HG03457 (cell line): Measurements from ENCODE around the gene UIMC1.
"Not testable (repeated sequence)": the region's sequence is repeated elsewhere in the genome, so short reads cannot be mapped to it uniquely, and the experiment has no call there.

Experiments
- ATAC-seq: cut with Tn5 transposase; IDR thresholded peaks from one replicate; pipeline ENCODE4 v1.9.1; 2021; ENCODE audit warnings: moderate number of reproducible peaks; ENCODE audit not compliant: unreplicated experiment

The UIMC1 gene

DNA sequence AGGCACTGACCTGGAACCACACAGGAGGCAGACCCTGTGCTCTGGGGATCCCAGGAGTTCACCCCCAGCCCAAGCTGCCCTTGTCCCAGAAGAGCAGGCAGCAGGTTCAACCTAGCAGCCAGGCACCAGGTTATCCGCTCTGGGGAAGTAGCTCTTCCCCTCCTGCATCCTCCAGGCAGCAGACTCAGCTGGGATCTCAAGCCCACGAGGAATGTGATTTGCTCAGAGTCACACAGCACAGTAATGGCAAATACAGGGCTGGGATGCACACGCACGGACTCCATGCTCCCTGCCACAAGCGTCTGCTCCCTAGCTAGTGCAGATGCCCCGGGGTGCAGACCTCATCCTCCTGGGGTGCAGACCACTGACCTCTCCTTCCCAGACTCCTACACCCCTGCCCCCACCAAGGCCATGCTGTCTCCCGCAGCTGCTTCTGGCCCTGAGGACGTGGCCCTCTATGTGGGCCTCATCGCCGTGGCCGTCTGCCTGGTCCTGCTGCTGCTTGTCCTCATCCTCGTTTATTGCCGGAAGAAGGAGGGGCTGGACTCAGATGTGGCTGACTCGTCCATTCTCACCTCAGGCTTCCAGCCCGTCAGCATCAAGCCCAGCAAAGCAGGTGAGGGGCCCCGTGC lies 132.9 kb downstream of the UIMC1 start:
- ATAC-seq: no peak

DNA sequence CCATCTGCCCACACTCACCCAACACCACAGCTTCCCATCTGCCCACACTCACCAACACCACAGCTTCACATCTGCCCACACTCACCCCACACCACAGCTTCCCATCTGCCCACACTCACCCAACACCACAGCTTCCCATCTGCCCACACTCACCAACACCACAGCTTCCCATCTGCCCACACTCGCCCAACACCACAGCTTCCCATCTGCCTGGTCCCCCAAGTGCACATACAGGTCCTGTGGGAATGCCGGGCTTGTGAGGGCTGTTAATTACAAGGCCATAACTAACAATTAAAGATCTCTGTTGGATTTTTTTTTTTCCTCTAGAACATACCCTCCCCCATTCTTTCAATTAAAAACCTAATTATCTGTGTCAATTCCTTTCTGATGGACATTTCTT lies 133.6 kb downstream of the UIMC1 start:
- not testable (repeated sequence) for ATAC-seq

DNA sequence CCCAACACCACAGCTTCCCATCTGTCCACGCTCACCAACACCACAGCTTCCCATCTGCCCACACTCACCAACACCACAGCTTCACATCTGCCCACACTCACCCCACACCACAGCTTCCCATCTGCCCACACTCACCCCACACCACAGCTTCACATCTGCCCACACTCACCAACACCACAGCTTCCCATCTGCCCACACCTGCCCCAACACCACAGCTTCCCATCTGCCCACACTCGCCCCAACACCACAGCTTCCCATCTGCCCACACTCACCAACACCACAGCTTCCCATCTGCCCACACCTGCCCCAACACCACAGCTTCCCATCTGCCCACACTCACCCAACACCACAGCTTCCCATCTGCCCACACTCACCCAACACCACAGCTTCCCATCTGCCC lies 134.0 kb downstream of the UIMC1 start:
- not testable (repeated sequence) for ATAC-seq

DNA sequence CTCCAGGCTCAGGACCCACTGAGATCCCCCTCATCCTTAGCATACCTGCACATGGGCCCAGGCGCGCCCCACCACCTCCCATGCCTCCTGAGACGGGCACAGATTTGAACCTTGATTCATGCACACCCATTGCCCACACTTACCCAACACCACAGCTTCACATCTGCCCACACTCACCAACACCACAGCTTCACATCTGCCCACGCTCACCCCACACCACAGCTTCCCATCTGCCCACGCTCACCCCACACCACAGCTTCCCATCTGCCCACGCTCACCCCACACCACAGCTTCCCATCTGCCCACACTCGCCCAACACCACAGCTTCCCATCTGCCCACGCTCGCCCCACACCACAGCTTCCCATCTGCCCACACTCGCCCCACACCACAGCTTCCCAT lies 135.9 kb downstream of the UIMC1 start:
- ATAC-seq: not testable (repeated sequence)

DNA sequence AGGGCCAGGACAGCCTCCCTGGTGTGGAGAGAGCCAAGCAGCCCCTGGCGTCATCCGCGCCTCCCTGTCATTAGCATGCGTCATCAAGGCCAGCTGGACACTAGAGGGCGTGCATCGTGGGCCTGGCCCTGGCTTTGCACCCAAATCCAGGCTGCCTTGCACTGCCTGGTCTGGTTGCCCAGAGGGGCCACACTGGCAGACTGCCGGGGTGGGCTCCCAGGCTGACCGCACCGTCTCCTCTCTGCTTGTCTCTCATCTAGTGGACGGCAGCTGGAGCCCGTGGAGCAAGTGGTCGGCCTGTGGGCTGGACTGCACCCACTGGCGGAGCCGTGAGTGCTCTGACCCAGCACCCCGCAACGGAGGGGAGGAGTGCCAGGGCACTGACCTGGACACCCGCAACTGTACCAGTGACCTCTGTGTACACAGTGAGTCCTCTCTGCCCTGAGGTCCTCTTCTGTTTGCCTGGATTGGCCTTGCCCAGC lies 136.4 kb downstream of the UIMC1 start:
- ATAC-seq: no peak

DNA sequence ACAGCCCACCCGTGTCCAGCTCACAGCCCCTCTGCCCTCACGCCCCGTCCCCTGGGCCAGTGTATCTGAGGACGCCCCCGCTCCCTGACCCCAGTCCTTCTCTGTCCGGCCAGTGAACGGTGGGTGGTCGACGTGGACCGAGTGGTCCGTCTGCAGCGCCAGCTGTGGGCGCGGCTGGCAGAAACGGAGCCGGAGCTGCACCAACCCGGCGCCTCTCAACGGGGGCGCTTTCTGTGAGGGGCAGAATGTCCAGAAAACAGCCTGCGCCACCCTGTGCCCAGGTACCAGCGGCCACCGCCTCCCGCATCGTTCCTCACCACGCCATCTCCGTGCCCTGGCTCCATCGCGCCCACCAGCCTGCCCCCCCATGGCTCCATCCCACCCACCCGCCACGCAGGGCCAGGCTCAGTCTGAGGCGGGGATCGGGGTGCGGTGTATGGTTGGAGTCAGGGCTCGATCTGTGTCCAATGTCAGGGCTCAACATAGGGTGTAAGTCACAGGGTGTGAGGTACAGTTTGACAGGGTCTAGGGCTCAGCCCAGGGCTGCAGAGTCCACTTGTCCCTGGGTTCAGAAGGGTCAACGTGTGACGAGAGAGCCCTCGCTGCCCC lies 137.0 kb downstream of the UIMC1 start:
- ATAC-seq: no peak

DNA sequence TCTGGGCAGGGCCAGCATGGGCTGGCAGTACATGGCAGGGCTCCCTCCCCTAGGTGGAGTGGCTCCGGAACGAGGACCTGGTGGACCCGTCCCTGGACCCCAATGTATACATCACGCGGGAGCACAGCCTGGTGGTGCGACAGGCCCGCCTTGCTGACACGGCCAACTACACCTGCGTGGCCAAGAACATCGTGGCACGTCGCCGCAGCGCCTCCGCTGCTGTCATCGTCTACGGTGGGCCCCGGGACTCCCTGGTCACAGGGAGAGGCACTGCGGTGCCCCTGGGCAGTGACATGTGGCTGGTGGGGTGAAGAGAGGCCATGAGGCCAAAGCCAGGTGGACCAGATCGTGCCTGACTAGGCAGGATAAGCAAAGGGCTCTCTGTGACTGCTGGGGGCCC lies 137.8 kb downstream of the UIMC1 start:
- ATAC-seq: no peak

DNA sequence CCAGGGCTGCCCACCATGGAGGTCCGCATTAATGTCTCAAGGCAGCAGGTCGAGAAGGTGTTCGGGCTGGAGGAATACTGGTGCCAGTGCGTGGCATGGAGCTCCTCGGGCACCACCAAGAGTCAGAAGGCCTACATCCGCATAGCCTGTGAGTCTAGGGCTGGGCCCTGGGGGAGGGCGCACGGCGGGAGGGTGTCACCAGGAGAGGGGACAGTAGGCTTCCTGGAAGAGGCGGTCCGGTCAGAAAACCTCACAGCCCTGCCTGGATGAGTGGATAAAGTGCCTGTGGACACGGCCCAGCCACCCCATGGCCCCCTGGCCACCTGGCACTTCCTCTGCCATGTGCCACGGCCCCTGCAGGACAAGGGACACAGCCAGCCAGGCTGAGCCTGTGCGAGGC lies 138.5 kb downstream of the UIMC1 start:
- ATAC-seq: no peak

DNA sequence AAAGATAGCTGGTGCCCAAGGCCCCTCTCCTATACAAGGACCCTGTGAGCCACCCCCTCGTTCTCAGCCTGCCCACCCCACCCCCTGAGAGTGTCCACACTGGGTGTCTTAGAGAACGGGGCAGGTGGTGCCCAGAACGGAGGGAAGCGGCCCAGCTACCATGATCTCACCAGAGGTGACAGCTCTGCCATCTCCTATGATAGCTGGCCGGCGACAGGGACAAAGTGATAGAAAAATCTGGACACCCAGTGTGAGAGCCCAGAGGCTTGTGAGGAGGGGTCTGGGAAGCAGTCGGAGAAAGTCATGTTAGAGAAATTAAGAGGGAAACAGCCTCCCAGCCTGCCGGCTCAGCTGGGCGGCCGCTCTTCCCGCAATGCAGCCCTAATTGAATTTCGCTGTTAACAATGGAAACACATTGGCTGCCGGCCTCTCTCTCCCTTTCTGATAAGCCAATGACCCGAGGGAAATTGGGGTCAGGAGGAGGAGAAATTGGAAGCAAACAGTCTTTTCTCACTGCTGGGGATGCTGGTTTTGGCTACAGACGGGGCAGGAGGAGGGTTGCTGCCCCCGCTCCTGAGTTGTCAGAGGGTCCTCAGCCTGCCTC lies 139.8 kb downstream of the UIMC1 start:
- ATAC-seq: no peak

DNA sequence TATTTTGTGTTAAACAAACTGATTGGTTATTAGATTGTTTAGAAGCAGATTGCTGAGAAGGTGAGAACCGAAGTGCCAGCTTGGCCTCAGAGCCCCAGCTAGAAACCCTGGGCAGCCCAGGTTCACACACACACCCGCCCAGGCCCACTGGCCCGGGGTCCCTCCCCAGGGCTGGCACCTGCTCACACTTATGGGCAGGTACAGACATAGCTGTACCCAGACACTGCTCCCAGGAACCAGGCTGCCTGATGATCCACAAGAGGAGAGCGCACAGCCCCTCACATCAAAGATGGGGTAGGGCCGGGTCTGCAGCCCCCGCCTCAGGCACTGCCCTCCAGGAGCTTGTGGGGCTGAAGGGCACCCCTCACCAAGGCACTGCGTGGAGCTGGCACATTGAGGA lies 140.6 kb downstream of the UIMC1 start:
- ATAC-seq: no peak

DNA sequence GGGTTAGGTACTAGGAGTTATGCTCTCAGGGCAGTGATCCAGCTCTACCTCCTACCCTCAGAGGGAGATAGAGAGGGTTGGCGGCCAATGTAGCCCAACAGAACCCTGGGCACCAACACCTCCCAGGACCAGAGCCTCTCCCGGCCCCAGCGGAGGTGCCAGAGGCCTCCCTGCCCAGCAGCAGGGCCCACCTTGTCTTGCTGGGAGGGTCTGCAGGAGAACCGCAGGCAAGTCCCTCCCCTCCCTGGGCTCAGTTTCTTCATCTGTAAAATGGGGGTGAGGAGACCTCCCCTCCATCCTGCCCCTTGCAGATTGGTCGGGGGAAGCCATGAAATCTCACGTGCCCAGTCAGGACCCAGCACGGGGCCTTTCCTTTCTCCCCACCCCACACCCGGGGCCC lies 141.8 kb downstream of the UIMC1 start:
- ATAC-seq: no peak

DNA sequence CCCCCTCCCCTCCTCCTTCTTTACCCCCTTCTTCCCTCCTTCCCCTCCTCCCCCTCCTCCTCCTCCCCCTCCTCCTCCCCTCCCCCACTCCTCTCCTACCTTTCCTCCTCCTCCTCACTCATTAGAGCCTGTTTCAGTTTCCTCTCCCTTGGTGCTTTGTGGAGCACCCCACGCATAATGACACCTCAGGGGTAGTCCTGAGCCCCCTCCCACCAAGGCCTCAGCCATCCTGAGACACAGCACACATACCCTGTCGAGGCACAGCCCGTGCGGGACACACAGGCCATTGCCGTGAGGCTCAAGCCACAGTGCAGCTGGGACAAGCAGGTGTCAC lies 142.8 kb downstream of the UIMC1 start:
- no peak for ATAC-seq

DNA sequence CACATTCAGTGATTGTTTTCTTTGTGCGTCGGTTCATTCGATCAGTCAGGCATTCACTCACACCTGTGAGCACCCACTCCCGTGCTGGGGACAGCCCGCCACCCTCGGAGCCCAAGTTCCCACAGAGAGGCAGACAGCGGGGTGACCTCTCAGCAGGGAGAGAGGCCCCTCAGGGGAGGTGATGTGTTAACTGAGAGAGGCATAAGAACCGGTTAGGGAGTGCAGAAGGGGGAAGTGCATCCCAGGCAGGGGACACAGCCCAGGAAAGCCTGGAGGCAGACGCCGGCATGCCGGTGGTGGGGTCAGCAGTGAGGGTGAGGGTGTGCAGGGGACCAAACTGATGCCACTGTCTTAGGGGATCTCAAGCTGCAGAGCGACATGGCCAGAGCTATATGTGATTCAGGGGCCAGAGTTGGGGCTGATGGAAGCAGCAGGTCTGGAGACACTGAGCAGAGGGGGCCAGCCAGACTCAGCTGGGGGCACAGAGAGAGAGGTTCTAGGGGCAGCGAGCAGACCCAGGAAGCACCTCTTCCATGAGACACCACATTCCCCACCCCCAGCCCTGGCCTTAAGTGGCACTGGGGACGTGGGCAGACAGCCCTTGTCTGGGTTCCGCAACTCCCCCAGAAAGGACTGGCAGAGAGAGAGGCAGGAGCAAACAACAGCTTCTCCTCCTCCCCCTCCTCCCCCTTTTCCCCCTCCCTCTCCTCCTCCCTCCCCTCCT lies 143.4 kb downstream of the UIMC1 start:
- ATAC-seq: no peak

DNA sequence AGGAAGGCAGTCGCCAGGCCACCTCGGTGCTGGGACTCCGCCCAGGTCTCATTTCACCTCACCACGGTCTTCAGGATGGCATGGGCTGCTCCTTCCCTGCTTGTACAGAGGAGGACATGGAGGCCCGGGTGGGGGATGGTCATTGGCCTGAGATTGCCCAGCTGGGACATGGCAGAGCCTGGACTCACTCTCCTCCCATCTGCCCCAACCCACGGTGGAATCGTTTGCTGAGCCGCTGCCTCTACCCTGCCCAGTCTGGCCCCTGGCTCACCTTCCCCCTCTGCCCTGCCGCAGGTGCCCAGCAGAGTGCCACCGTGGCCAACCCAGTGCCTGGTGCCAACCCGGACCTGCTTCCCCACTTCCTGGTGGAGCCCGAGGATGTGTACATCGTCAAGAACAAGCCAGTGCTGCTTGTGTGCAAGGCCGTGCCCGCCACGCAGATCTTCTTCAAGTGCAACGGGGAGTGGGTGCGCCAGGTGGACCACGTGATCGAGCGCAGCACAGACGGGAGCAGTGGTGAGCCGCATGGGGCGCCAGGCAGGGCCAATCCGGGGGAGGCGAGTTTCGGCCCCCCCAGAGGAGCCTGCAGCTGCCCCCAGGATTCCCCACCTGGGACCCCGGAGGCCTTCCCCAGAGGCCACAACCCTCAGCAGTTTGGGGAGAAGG lies 144.1 kb downstream of the UIMC1 start:
- ATAC-seq: no peak

DNA sequence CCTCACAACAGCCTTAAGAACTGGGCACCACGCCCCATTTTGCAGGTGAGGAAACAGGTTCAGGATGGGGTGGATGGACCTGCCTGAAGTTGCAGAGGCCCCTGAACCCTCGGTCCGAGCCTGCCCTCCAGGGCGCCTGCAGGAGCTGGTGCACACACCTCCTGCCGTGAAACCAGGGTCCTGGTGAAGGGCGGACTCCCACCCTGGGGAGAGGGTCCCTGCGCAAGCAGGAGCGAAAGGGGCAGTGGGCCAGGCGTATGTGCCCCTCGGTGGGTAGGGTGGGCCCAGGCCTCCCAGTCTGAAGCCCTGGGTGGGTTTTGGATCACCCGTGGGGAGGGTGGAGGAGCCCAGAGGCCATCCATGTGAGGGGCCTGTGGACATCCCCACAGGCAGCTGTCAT lies 145.3 kb downstream of the UIMC1 start:
- no peak for ATAC-seq

DNA sequence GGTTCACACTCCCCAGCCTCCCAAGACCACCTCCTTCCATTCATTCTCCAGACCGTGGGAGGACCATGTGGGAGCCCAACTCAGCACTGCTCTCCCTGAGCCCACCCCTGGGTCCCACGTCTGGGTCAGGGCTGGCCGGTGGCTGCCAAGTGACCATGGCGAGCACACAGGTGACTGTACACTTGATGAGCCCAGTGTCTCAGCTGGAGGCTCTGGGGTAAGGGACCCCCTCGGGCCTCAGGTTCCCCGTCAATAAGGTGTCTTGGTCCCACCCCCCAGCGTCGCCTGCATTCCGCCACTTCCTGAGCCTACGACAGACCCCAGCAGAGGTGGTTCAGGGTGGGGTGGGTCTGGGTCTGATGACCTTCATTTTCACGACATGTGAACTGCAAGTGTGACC lies 146.2 kb downstream of the UIMC1 start:
- no peak for ATAC-seq

DNA sequence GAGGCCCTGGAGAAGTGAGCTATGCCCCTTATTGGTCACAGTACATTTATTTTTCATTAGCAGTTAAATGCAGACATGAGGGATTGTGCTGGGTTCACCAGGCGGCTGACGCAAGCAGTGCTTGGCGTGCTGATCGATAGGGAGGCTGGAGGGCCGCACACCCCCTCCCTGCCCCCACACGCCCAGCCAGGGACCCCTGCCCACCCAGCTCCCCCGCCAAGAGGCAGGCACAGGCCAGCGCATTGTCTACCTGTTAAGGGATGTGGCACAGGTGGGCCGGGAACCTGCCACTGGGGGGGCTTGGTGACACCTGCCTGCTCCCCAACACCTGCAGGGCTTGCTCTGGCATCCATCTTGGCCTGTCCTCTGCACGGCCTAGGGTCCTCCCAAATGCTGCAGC lies 146.7 kb downstream of the UIMC1 start:
- ATAC-seq: no peak

DNA sequence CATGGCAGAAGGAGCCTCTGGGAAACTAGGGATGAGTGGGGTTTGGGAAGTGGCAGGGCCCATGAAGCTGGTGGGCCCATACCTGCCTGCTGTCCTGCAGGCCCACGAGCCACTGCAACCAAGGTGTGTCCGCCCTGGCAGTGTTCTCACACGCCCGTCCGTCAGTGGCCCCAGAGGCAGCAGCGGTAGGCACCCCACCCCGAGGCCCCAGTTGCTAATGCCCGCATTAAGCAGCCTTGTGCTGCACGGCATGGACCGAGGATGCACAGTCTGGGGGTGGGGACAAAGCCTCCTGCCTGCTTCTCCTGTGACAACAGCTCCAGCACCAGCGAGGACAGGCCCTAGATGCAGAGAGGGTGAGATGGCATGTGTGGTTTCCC lies 148.7 kb downstream of the UIMC1 start:
- ATAC-seq: no peak

DNA sequence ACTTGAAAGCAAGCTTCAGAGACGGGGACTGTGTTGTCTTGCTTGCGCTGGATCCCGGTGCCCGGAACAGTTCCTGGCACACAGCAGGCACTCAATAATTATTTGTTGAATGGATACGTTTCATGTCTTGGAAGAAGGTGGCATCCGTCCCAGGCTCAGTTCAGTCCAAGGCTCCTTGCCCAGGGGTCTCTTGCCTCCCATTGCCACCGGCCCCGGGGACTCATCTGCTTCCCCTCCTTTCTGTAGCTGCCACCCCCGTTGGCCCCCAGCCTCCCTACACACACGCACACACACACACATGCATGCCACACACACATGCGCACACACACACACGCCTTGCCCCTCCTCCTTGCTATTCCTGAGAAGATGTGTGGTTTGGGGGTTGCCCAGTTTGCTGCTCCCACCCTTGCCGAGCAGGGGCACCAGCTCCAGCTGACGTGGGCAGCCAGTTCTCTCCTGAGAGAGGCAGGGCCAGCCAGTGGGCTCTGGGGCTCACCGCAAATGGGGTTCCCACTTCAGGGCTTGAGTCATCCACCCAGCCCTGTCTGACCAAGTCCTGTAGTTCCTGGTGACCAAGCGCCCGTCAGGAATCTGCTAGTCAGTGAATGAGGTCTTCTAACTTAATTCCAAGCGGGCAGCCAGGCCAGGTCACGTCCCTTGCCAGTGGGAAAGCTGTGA lies 149.2 kb downstream of the UIMC1 start:
- no peak for ATAC-seq

DNA sequence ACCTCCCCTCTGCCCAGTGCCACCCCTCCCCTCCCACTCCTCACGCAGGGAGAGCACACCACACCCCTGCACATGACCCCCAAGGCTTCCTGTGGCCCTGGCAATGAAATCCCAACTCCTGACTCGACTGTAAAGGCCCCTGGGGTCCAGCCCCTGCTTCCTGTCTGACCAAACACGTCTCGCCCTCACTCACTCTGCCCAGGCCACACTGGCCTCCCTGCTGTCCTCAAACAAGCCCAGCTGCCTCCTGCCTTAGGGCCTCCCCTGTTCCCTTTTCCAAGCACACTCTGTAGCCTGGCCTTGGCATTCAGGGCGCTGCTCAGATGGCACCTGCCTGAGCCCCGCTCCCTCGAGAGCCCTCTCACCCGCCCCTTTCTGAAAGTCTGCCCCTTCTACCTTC lies 149.8 kb downstream of the UIMC1 start:
- no peak for ATAC-seq

DNA sequence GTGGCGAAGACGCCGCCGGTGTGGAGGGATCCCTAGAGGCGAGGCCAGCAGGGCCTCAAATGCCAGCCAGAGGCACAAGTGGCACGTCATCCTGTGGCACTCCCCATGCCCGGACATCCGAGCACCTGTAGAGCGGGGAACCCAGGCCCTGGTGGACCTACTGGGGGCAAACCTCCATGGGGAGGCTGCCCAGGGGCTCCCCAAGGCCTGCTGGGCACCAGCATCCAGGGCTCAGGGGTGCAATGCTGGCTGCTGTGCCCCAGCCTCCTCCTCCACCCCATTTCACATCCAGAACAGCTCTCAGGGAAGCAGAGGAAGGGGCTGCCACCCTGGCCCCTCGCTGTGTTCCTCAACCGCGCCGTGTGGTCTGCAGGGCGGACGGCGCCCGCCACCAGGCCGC lies 151.0 kb downstream of the UIMC1 start:
- ATAC-seq: no peak
